ENCODE measurements around the gene ABHD2.

Gene ABHD2

DNA sequence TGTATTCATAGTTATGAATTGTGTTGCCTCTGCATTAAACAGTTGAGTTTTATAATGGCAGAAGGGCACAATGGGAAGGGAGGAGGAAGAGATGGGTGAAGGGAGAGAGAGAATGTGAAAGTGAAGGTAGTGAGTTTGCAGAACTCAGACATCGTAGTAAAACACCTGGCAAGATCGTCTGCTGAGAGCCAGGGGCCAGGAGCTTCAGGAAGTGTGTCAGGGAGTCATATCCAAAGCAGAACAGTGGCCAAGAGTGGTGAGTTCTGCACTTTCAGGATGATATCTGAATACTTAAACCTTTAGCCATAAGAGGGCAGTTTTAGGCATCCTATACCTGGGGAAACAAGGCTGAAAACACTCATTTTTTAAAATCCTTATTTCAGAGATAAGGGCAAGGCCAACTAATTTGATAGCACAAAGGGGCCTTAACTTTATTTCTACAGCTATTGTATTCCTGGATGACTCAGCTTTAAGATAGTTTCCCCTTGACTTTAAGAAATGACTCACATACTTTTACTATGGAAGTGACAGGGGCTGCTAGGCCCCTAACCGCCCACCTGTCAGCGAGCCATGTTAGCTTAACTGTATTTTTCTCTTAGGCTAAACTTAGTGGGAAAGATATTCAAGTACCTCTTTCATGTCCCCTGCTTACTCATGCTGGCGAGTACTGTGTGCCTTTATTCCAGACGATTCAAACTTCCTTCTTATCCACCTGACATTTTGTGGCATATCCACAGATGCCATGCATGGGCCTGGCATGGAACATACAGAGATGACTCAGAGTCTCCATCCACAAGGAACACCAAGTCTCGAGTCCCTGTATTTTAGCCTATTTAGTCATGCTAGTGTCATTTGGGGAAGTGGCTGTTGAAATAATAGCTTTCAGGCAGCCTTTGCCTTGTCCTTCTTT is 79.3 kb downstream of the ABHD2 start:
- DNase-seq (ENCODE audit: low spot score): peak; percentile 26

GRCh38 chr15:89168316-89168833 is 80.1 kb downstream of the ABHD2 start:
- DNase-seq (ENCODE audit: low spot score): no peak

GRCh38 chr15:89170364-89170763 is 82.1 kb downstream of the ABHD2 start:
- no peak for DNase-seq (ENCODE audit: low spot score)

- DNase-seq (ENCODE audit: low spot score): peak; percentile 72
Measured at GRCh38 chr15:89171136-89172072, 83.1 kb downstream of the ABHD2 start.

- no peak for DNase-seq (ENCODE audit: low spot score)
Measured at GRCh38 chr15:89172921-89173320, 84.7 kb downstream of the ABHD2 start.

GRCh38 chr15:89174476-89174875 is 86.2 kb downstream of the ABHD2 start:
- no peak for DNase-seq (ENCODE audit: low spot score)

DNA sequence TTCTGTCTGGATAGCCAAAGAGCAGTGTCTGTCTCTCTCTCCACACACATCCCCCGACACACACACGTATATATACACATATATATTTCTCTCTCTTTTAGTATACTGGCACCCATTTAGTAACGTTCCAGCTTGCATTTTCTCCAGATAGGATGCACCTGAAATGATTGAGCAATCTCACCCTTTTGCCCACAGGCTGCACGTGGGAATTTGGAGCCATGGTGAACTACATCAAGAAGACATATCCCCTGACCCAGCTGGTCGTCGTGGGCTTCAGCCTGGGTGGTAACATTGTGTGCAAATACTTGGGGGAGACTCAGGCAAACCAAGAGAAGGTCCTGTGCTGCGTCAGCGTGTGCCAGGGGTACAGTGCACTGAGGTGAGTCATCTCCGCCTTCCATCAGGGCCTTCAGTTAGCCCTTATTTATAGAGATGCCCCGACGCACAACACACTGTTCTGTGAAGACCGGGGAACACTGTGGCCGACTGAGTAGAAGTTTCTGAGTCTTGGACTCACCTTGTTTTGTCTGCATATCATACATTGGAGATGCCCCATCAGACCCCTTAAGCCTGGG is 87.4 kb downstream of the ABHD2 start:
- DNase-seq (ENCODE audit: low spot score): no peak

DNA sequence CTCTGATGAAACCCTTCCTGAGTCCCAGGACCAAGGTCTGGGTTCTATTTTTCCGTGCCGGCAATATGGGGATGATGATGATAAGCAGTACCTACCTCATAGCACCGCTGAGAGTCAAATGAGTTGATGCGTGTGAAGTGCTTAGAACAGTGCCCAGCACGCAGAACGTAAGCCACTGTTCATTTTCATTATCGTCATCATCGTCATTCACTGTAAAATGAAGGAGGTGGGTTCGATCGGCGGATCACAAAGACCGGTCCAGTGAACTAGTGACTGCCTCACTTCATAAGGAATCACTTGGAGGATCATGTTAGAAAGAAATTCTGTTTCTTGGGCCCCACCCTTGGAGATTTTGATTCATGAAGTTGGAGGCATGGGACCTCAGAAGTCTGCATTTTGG is 88.9 kb downstream of the ABHD2 start:
- no peak for DNase-seq (ENCODE audit: low spot score)

- DNase-seq (ENCODE audit: low spot score): peak; percentile 89
Measured at GRCh38 chr15:89177633-89178306, 89.5 kb downstream of the ABHD2 start.

- no peak for DNase-seq (ENCODE audit: low spot score)
Measured at GRCh38 chr15:89178307-89178977, 90.2 kb downstream of the ABHD2 start.

GRCh38 chr15:89179966-89180875 is 92.0 kb downstream of the ABHD2 start:
- DNase-seq (ENCODE audit: low spot score): no peak

DNA sequence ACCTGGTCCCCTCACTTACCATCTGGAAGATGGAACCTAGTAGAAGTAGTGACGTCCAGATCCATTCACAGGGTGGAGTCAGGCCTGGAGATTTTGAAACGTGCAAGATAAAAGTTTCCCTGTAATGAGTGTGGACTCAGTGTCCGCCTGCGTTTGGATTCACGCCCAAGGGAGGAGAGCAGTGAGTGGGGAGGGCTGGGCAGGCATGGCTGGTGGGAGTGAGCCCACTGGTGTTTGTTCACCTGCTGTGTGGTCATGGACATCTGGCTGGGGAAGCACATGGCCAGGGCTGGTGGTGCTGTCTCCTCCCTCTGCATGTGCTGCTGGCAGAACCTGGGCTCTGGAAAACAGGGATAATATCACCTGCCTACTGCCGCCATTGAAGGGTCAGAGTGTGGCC is 96.1 kb downstream of the ABHD2 start:
- no peak for DNase-seq (ENCODE audit: low spot score)

DNA sequence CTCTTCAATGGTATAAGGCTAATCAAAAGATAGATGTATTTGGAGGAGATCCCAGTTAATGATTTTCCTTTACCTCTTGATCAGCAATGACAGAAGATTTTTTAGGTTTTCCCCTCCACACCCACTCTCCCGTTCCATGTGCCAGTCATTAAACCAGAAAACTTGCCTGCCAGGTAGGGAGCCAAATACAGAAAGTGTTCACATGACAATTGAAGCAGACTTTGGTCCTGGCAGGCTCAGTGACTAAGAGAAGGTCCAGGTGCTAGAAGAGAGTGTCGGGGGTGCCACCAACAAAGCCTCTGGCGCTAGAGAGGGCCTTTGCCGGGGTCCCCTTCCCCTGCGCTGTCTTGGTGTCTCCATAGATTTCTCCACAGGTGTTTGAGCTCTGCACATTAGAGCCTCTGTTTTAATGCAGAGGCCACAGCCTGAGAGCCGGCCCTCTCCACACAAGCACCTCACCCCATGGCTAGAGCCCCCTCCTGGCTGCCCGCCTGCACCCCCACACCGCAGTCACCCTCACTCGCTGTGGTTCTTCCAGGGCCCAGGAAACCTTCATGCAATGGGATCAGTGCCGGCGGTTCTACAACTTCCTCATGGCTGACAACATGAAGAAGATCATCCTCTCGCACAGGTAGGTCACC is 96.8 kb downstream of the ABHD2 start:
- DNase-seq (ENCODE audit: low spot score): no peak

- no peak for DNase-seq (ENCODE audit: low spot score)
Measured at GRCh38 chr15:89186803-89187202, 98.5 kb downstream of the ABHD2 start.

GRCh38 chr15:89187301-89187985 is 99.2 kb downstream of the ABHD2 start:
- DNase-seq (ENCODE audit: low spot score): no peak

- DNase-seq (ENCODE audit: low spot score): no peak
Measured at GRCh38 chr15:89187986-89188514, 99.8 kb downstream of the ABHD2 start.

GRCh38 chr15:89192136-89192535 is 103.9 kb downstream of the ABHD2 start:
- DNase-seq (ENCODE audit: low spot score): no peak

- no peak for DNase-seq (ENCODE audit: low spot score)
Measured at GRCh38 chr15:89192766-89193165, 104.5 kb downstream of the ABHD2 start.

DNA sequence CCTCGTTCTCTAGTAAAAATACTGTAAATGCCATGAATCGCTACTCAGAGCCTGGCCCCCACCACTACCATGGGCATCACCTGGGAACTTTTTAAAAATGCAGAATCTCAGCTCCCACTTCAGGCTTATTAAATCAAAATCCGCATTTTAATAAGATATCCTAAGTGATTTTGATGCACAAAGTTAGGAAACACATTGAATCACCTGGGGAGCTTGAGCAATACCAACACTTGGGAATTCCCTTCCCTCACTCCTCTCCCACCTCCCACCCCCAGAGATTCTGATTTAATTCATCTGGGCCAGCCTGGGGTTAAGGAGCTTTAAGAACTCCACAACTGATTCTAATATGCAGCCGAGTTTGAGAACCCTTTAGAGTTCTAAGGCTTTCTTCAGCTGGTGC is 106.4 kb downstream of the ABHD2 start:
- DNase-seq (ENCODE audit: low spot score): no peak
